ENCODE measurements around the gene ARHGAP44.

DNA sequence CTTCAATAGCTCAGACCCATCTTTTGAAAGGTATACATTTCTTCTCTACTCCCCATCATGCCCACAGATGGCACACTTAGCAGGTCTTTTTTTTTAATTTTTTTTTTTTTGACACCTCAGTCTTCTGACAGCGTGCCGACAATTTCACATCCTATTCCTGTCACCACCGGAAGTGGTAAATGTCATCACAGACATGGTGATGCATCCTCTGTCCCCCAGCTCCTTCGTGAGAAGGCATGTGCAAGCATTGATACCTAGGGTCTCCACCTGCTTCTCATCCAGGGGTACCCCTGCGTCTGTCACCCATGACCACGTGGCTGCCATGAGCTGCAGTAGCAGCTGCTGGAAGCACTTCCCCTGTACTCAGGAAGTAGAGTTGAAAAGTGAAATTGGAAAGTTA, 192.9 kb downstream of the ARHGAP44 start:
- TF ChIP-seq CTCF (IDR thresholded peaks at IDR 0.05) (no peak), POLR2A (IDR thresholded peaks at IDR 0.05; ENCODE audit: low read depth) (no peak)

All from esophagus muscularis mucosa (tissue), 3 donors.